OCI-LY1 (cell line): ENCODE measurements around the gene CFH.

ENCODE experiments used
- H2AFZ ChIP-seq: fragments of 200-600 bp; sonication (generic), shearing (Covaris generic); 2 replicates; pipeline ENCODE4 v1.6.0; 2014; ENCODE audit warnings: antibody characterized with exemption, mild to moderate bottlenecking, low read length
- H3F3A ChIP-seq: fragments of 200-600 bp; sonication (generic), shearing (Covaris generic); 2 replicates; pipeline ENCODE4 v1.6.0; 2014; ENCODE audit warnings: mild to moderate bottlenecking, antibody characterized with exemption, low read length, moderate library complexity; ENCODE audit not compliant: insufficient read depth
- H3K27ac ChIP-seq: fragments of 200-600 bp; sonication (generic); 2 replicates; pipeline ENCODE4 v1.5.1; 2014; ENCODE audit warnings: low read length, mixed run types, mild to moderate bottlenecking, low read depth; ENCODE audit not compliant: poor library complexity, severe bottlenecking
- H3K27me3 ChIP-seq: fragments of 200-600 bp; sonication (generic); 2 replicates; pipeline ENCODE4 v1.6.0; 2014; ENCODE audit warnings: antibody characterized with exemption, mild to moderate bottlenecking, low read length, moderate library complexity; ENCODE audit not compliant: insufficient read depth
- H3K36me3 ChIP-seq: fragments of 200-600 bp; sonication (generic); 2 replicates; pipeline ENCODE4 v1.6.1; 2014; ENCODE audit warnings: mild to moderate bottlenecking, antibody characterized with exemption, low read length, moderate library complexity, mixed read lengths; ENCODE audit not compliant: insufficient read depth
- H3K4me1 ChIP-seq: fragments of 200-600 bp; sonication (generic); 2 replicates; pipeline ENCODE4 v1.5.1; 2014; ENCODE audit warnings: mild to moderate bottlenecking, low read length, moderate library complexity; ENCODE audit not compliant: insufficient read depth, severe bottlenecking
- H3K4me2 ChIP-seq: fragments of 200-600 bp; sonication (generic), shearing (Covaris generic); 2 replicates; pipeline ENCODE4 v1.6.1; 2014; ENCODE audit warnings: low read length
- H3K4me3 ChIP-seq: fragments of 200-600 bp; sonication (generic); 2 replicates; pipeline ENCODE4 v1.5.1; 2014; ENCODE audit warnings: low read length, low read depth, mild to moderate bottlenecking, mixed read lengths; ENCODE audit not compliant: poor library complexity, severe bottlenecking
- H3K79me2 ChIP-seq: fragments of 200-600 bp; shearing (Covaris generic); 2 replicates; pipeline ENCODE4 v1.6.1; 2016; ENCODE audit warnings: mixed run types, low read length, mixed read lengths; ENCODE audit not compliant: insufficient read depth
- H3K9ac ChIP-seq: fragments of 200-600 bp; sonication (generic), shearing (Covaris generic); 2 replicates; pipeline ENCODE4 v1.6.1; 2014; ENCODE audit warnings: mild to moderate bottlenecking, low read length, mixed read lengths
- H3K9me2 ChIP-seq: fragments of 200-600 bp; sonication (generic), shearing (Covaris generic); 2 replicates; pipeline ENCODE4 v1.6.1; 2014; ENCODE audit warnings: low read depth, mild to moderate bottlenecking, low read length, mixed read lengths
- H3K9me3 ChIP-seq: fragments of 200-600 bp; shearing (Covaris generic); 2 replicates; pipeline ENCODE4 v1.6.1; 2014; ENCODE audit warnings: low read length, mixed read lengths
- H4K20me1 ChIP-seq: fragments of 200-600 bp; sonication (generic), shearing (Covaris generic); 2 replicates; pipeline ENCODE4 v1.6.0; 2016; ENCODE audit warnings: mild to moderate bottlenecking, low read length; ENCODE audit not compliant: insufficient read depth
- EZH2 ChIP-seq: fragments of 200-600 bp; sonication (generic), shearing (Covaris generic); IDR thresholded peaks from 2 replicates; pipeline ENCODE4 v1.8.0; 2017; ENCODE audit warnings: borderline replicate concordance, mixed run types, mild to moderate bottlenecking, antibody characterized with exemption, low read length, moderate library complexity, mixed read lengths
- TF ChIP-seq, protein P1 (sequence below): fragments of 200-600 bp; sonication (generic), shearing (Covaris generic); IDR thresholded peaks from 2 replicates; pipeline ENCODE4 v1.5.1; 2017; ENCODE audit warnings: mild to moderate bottlenecking, antibody characterized with exemption, low read length, moderate library complexity, mixed read lengths

CFH gene

GRCh38 chr1:196659471-196659870 lies 7.6 kb downstream of the CFH start:
- no peak overlapping the region for H2AFZ ChIP-seq
- H3K4me1 ChIP-seq, result no peaks in the 10 kb centered on the region
- no peak overlapping the region for H3K4me2 ChIP-seq
- H3F3A ChIP-seq, result no peaks in the 10 kb centered on the region
- no peaks in the 10 kb centered on the region for H3K36me3 ChIP-seq
- TF ChIP-seq, protein P1, sequence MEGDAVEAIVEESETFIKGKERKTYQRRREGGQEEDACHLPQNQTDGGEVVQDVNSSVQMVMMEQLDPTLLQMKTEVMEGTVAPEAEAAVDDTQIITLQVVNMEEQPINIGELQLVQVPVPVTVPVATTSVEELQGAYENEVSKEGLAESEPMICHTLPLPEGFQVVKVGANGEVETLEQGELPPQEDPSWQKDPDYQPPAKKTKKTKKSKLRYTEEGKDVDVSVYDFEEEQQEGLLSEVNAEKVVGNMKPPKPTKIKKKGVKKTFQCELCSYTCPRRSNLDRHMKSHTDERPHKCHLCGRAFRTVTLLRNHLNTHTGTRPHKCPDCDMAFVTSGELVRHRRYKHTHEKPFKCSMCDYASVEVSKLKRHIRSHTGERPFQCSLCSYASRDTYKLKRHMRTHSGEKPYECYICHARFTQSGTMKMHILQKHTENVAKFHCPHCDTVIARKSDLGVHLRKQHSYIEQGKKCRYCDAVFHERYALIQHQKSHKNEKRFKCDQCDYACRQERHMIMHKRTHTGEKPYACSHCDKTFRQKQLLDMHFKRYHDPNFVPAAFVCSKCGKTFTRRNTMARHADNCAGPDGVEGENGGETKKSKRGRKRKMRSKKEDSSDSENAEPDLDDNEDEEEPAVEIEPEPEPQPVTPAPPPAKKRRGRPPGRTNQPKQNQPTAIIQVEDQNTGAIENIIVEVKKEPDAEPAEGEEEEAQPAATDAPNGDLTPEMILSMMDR, result no peak
- TF ChIP-seq EZH2, result no peak
- no peak overlapping the region for H3K4me3 ChIP-seq
- no peaks in the 10 kb centered on the region for H3K79me2 ChIP-seq
- no peaks in the 10 kb centered on the region for H3K27me3 ChIP-seq
- no peaks in the 10 kb centered on the region for H3K9me2 ChIP-seq
- no peaks in the 10 kb centered on the region for H3K9me3 ChIP-seq
- no peaks in the 10 kb centered on the region for H4K20me1 ChIP-seq
- no peak overlapping the region for H3K9ac ChIP-seq
- no peak overlapping the region for H3K27ac ChIP-seq

DNA sequence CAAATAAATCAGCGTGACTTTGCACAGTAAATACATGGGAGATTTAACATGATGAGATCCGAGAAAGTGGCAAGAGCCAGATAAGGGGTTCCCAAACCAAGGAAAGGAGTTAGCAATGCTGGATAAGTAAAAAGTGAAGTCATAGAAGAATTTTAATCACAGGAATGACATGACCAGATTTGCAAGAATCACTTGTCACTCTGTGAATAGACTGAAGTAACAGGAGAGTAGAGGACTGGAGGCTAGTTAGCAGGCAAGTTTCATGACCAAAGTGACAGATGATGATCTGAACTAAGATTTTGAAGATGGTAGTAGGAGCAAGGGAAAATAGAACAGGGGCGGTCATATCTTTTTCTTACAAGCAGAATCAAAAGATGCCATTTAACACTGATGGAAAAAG lies 8.4 kb downstream of the CFH start:
- Histone ChIP-seq H3K4me2 (no peak overlapping the region), H3K4me1 (no peaks in the 10 kb centered on the region), H2AFZ (no peak overlapping the region), H3K27me3 (no peaks in the 10 kb centered on the region), H3K9ac (no peak overlapping the region), H4K20me1 (no peaks in the 10 kb centered on the region), H3F3A (no peaks in the 10 kb centered on the region), H3K9me2 (no peaks in the 10 kb centered on the region), H3K4me3 (no peak overlapping the region), H3K9me3 (no peaks in the 10 kb centered on the region), H3K36me3 (no peaks in the 10 kb centered on the region), H3K27ac (no peak overlapping the region), H3K79me2 (no peaks in the 10 kb centered on the region)
- no peak for TF ChIP-seq EZH2
- TF ChIP-seq, protein P1, result no peak

DNA sequence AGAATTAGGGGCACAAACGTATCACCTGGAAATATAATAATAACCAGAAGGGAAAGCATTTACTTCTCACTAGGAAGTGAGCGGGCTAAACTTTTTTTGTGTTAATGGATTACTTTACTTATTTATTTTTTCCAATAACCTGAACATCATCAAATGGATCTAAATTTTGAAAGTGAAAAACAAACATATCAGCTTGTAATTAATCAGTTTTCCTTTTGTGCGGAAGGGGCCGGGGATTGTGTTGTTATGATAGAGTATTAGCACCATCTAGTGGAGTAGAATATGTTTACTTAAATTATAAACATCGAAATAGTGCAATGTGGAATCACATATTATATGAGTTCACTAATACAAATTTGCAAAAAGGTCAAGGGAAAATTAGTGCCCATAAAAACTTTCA lies 9.0 kb downstream of the CFH start:
- Histone ChIP-seq H3K4me1 (no peaks in the 10 kb centered on the region), H2AFZ (no peak overlapping the region), H3K4me3 (no peak overlapping the region), H3K9me2 (no peaks in the 10 kb centered on the region), H3K9ac (no peak overlapping the region), H3K27ac (no peak overlapping the region), H4K20me1 (no peaks in the 10 kb centered on the region), H3K36me3 (no peaks in the 10 kb centered on the region), H3F3A (no peaks in the 10 kb centered on the region), H3K27me3 (no peaks in the 10 kb centered on the region), H3K79me2 (no peaks in the 10 kb centered on the region), H3K4me2 (no peak overlapping the region), H3K9me3 (no peaks in the 10 kb centered on the region)
- no peak for TF ChIP-seq EZH2
- TF ChIP-seq, protein P1, result peak; percentile 59
